RWPE2 (cell line): ENCODE results near the gene EIF5A.

Source experiments
- ATAC-seq: fragments of 200-7000 bp; cut with Tn5 transposase; 3 replicates; pipeline ENCODE4 v1.9.1; 2021; ENCODE audit warnings: low read depth
- DNase-seq: peaks from one replicate; pipeline ENCODE4 v3.0.0-alpha.2; 2020; ENCODE audit warnings: low spot score
- H3K27ac ChIP-seq: fragments of 450-650 bp; 2 replicates; pipeline ENCODE4 v1.5.1; 2017; ENCODE audit warnings: mild to moderate bottlenecking; ENCODE audit not compliant: poor library complexity, severe bottlenecking
- H3K27me3 ChIP-seq: fragments of 250-450 bp; sonication (Bioruptor Pico); 2 replicates; pipeline ENCODE4 v1.5.1; 2021; ENCODE audit warnings: mild to moderate bottlenecking, moderate library complexity; ENCODE audit not compliant: insufficient read depth, poor library complexity, severe bottlenecking
- H3K36me3 ChIP-seq: fragments of 250-450 bp; sonication (Bioruptor Pico); 2 replicates; pipeline ENCODE4 v1.5.1; 2020; ENCODE audit warnings: low read depth, mild to moderate bottlenecking, moderate library complexity
- H3K4me1 ChIP-seq: fragments of 250-450 bp; sonication (Bioruptor Pico); 2 replicates; pipeline ENCODE4 v1.5.1; 2021; ENCODE audit warnings: mild to moderate bottlenecking, moderate library complexity; ENCODE audit not compliant: insufficient read depth, poor library complexity, severe bottlenecking
- H3K4me3 ChIP-seq: fragments of 250-450 bp; sonication (Bioruptor Pico); 2 replicates; pipeline ENCODE4 v1.5.1; 2021; ENCODE audit warnings: mild to moderate bottlenecking, moderate library complexity; ENCODE audit not compliant: severe bottlenecking
- H3K9me3 ChIP-seq: fragments of 250-450 bp; sonication (Bioruptor Pico); 2 replicates; pipeline ENCODE4 v1.5.1; 2021; ENCODE audit warnings: mild to moderate bottlenecking, moderate library complexity; ENCODE audit not compliant: severe bottlenecking
- CTCF ChIP-seq: fragments of 450-650 bp; IDR thresholded peaks from one replicate; pipeline ENCODE4 v1.5.1; 2017; ENCODE audit warnings: mild to moderate bottlenecking, moderate library complexity; ENCODE audit not compliant: poor library complexity, severe bottlenecking

EIF5A gene

GRCh38 chr17:7317161-7317803, 9.9 kb downstream of the EIF5A start:
- Histone ChIP-seq H3K4me3 (no peak overlapping the region), H3K27me3 (no peaks in the 10 kb centered on the region), H3K9me3 (no peaks in the 10 kb centered on the region), H3K4me1 (peaks cover 3% of the 10 kb centered on the region), H3K27ac (no peak overlapping the region), H3K36me3 (peaks cover 74% of the 10 kb centered on the region)
- ATAC-seq (no peak), DNase-seq (no peak)
- no peak for TF ChIP-seq CTCF

GRCh38 chr17:7318121-7318860, 10.9 kb downstream of the EIF5A start:
- no peak overlapping the region for H3K27ac ChIP-seq
- DNase-seq: no peak
- ATAC-seq: no peak
- no peaks in the 10 kb centered on the region for H3K27me3 ChIP-seq
- TF ChIP-seq CTCF: no peak
- no peaks in the 10 kb centered on the region for H3K9me3 ChIP-seq
- peaks cover 3% of the 10 kb centered on the region for H3K4me1 ChIP-seq
- H3K4me3 ChIP-seq: no peak overlapping the region
- H3K36me3 ChIP-seq: peaks cover 74% of the 10 kb centered on the region

- Histone ChIP-seq H3K4me1 (no peaks in the 10 kb centered on the region), H3K36me3 (peaks cover 80% of the 10 kb centered on the region), H3K9me3 (no peaks in the 10 kb centered on the region), H3K4me3 (no peak overlapping the region), H3K27me3 (no peaks in the 10 kb centered on the region), H3K27ac (no peak overlapping the region)
- DNase-seq: no peak
- no peak for ATAC-seq
- no peak for TF ChIP-seq CTCF
These were observed 14.0 kb downstream of the EIF5A start for GRCh38 chr17:7321466-7321865.

- DNase-seq (no peak), ATAC-seq (no peak)
- Histone ChIP-seq H3K4me3 (no peak overlapping the region), H3K4me1 (no peaks in the 10 kb centered on the region), H3K36me3 (peaks cover 71% of the 10 kb centered on the region), H3K9me3 (no peaks in the 10 kb centered on the region), H3K27me3 (no peaks in the 10 kb centered on the region), H3K27ac (no peak overlapping the region)
- no peak for TF ChIP-seq CTCF
These were observed 15.2 kb downstream of the EIF5A start for GRCh38 chr17:7322520-7323194.
